Mucosa of rectum (tissue), 2 donors: ENCODE results near the gene BTBD16.

Experiments
- H3K27ac ChIP-seq, 2 donors: one replicate each; pipeline ENCODE4 v1.7.0; 2013; ENCODE audit warnings: inconsistent platforms in 2 of 2, low read depth in 2 of 2, low read length in 2 of 2
- H3K27me3 ChIP-seq, 2 donors: one replicate each; pipeline ENCODE4 v1.7.0; 2013; ENCODE audit warnings: low read length in 2 of 2; ENCODE audit not compliant: control insufficient read depth in 2 of 2, insufficient read depth in 2 of 2
- H3K36me3 ChIP-seq, 2 donors: one replicate each; pipeline ENCODE4 v1.7.0; 2013; ENCODE audit warnings: low read length in 2 of 2; ENCODE audit not compliant: control insufficient read depth in 2 of 2, insufficient read depth in 2 of 2
- H3K4me1 ChIP-seq, 2 donors: one replicate each; pipeline ENCODE4 v1.7.0; 2013; ENCODE audit warnings: low read length in 2 of 2, mild to moderate bottlenecking in 1 of 2; ENCODE audit not compliant: control insufficient read depth in 2 of 2, insufficient read depth in 2 of 2
- H3K4me3 ChIP-seq, 2 donors: one replicate each; pipeline ENCODE4 v1.7.0; 2013; ENCODE audit warnings: low read length in 2 of 2
- H3K9ac ChIP-seq, 2 donors: one replicate each; pipeline ENCODE4 v1.7.0; 2013; ENCODE audit warnings: low read length in 2 of 2, low read depth in 1 of 2, mild to moderate bottlenecking in 1 of 2
- H3K9me3 ChIP-seq, 2 donors: one replicate each; pipeline ENCODE4 v1.7.0; 2013; ENCODE audit warnings: low read length in 2 of 2; ENCODE audit not compliant: control insufficient read depth in 2 of 2
- donor health status: healthy.
- donor health status: Normal muscosa, but diverticular disease.

BTBD16 gene

DNA sequence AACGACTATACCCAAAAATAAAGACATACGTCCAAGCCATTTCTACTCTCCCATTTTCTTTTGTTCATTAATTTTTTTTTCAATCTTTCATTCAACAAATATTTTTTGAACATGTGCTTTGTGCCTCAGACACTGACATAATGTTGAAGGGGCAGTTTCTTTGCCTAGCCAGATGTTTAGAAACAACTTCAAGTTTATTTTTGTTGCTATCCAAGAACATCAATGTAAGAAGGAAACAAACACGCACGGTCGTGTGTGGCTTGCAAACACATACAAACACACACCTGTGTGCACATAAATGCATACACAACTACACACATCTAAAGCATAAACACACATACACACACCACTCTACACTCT lies 39.9 kb downstream of the BTBD16 start:
- Histone ChIP-seq H3K27ac (peak overlapping the region; percentile 2 to 50), H3K36me3 (no peaks in the 10 kb centered on the region), H3K4me3 (peak overlapping the region in 1 of 2 donors; percentile 19), H3K27me3 (no peaks in the 10 kb centered on the region), H3K9ac (no peak overlapping the region), H3K9me3 (no peaks in the 10 kb centered on the region), H3K4me1 (peaks cover 11 to 37% of the 10 kb centered on the region in 2 donors)

DNA sequence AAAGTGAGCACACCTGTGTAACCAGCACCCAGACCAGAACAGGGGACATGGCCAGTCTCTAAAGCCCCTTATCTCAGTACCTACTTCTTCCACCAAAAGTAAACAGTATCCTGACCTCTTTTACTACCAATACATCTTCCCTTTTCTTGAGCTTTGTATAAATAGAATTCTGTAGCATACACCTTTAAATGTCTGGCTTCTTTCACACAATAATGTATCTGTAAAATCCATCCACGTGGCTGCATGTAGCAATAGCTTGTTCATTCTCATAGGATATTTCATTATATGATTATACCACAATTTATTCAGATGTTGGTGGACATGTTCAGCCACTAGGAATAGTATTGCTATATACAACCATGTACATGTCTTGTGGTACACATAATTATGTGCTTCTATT lies 40.6 kb downstream of the BTBD16 start:
- Histone ChIP-seq H3K9ac (no peak overlapping the region), H3K27ac (peak overlapping the region in 1 of 2 donors; percentile 50), H3K27me3 (no peaks in the 10 kb centered on the region), H3K9me3 (no peaks in the 10 kb centered on the region), H3K36me3 (no peaks in the 10 kb centered on the region), H3K4me3 (no peak overlapping the region), H3K4me1 (peaks cover 11 to 37% of the 10 kb centered on the region in 2 donors)

DNA sequence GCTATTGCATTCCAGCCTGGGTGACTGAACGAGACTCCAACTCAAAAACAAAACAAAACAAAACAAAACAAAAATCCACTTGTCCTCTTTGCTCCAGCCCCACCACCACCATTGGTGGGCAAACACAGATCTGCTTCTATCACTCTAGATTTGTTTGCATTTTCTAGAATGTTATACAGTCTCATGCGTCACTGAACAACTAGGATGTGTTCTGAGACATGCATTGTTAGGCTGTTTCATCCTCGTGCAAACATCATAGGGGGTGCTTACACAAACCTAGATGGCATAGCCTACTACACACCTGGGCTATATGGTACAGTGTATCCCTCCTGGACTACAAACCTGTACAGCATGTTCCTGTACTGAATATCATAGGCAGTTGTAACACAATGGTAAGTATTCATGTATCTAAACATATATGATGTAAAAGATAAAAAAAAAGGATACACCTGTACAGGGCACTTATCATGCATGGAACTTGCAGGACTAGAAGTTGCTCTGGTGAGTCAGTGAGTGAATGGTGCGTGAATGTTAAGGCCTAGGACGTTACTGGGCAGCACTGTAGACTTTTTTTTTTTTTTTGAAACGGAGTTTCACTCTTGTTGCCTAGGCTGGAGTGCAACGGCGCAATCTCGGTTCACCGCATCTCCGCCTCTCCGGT lies 45.3 kb downstream of the BTBD16 start:
- no peak overlapping the region for H3K27ac ChIP-seq
- no peaks in the 10 kb centered on the region for H3K9me3 ChIP-seq
- H3K9ac ChIP-seq, result no peak overlapping the region
- H3K4me3 ChIP-seq, result no peak overlapping the region
- no peaks in the 10 kb centered on the region for H3K36me3 ChIP-seq
- peaks cover 0 to 7% of the 10 kb centered on the region in 2 donors for H3K4me1 ChIP-seq
- no peaks in the 10 kb centered on the region for H3K27me3 ChIP-seq

DNA sequence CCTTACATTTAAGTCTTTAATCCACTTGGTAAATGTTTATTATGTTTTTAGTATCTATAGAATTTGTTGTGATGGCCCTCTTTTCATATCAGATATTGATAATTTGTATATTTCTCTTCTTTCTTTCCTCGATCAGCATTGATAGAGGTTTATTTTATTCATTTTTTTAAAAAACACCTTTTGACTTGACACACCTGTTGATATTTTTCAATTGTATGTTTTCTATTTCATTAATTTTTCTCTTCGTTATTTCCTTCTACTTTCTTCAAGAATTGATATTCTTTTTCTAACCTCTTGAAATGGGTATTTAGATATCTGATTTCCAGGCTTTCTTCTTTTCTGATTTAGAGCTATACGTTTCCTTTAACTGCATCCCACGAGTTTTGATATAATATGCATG lies 50.9 kb downstream of the BTBD16 start:
- Histone ChIP-seq H3K27ac (no peak overlapping the region), H3K4me1 (no peaks in the 10 kb centered on the region), H3K9ac (no peak overlapping the region)

DNA sequence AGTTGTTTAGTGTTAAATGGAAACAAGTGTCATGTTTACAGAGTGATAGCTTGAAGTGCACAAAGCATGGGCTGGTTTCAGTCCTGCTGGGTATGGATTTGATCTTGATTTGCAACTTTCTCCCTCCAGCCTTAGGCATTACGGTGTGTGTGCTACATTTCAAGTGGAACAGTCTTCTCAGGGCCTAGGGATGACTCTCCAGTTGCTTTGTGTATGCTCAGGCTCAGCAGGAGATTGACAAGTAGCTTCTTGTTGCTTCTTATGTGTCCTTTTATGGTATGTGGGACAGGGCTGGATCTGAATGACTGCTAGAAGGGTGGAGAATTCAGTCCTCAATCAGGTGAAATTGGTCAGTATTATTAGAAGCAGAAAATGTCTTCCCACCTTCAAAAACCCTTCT lies 52.1 kb downstream of the BTBD16 start:
- Histone ChIP-seq H3K4me3 (no peak overlapping the region), H3K9ac (no peak overlapping the region), H3K9me3 (no peaks in the 10 kb centered on the region), H3K36me3 (no peaks in the 10 kb centered on the region), H3K4me1 (no peaks in the 10 kb centered on the region), H3K27ac (no peak overlapping the region), H3K27me3 (no peaks in the 10 kb centered on the region)

More for the DNA sequence above, 50.9 kb downstream of the BTBD16 start:
- Histone ChIP-seq H3K36me3 (no peaks in the 10 kb centered on the region), H3K9me3 (no peaks in the 10 kb centered on the region), H3K4me3 (no peak overlapping the region), H3K27me3 (no peaks in the 10 kb centered on the region)

DNA sequence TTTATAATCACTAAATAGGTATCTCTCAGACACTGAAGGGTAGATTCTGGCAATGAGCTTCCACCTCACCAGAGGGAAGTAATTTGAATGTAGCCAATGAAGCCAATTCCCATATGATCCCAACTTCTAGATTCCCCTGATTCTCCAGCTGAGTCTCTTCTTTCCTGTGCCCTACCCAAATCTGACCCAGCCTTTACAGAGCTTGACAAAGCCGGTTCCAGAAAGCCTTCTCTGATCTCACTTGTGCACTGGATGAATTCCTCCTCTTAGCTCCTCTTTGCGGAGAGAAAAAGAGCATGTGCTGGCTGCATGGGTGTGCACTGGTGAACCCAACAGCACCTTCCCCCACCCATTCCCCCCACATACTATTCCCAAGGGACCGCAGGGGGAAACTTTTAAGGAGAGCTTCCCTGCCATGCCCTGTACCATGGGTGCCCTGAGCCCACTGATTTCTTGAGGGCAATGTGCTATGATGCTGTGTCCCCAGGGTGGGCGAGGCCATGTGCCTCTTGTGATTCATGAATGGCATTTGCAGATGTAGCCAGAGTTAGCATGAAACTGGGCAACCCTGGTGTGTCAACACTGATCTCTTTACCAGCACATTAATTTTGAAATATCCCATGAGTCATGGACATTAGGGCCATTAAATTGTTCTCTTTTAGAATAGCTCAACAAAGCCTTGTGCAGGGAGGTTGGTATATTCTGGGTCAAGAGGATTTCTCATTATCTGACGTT lies 53.0 kb downstream of the BTBD16 start:
- no peak overlapping the region for H3K4me3 ChIP-seq
- no peaks in the 10 kb centered on the region for H3K36me3 ChIP-seq
- H3K27me3 ChIP-seq, result no peaks in the 10 kb centered on the region
- H3K27ac ChIP-seq, result no peak overlapping the region
- H3K4me1 ChIP-seq, result no peaks in the 10 kb centered on the region
- no peaks in the 10 kb centered on the region for H3K9me3 ChIP-seq
- H3K9ac ChIP-seq, result no peak overlapping the region

GRCh38 chr10:122325235-122325634 lies 54.1 kb downstream of the BTBD16 start:
- Histone ChIP-seq H3K36me3 (no peaks in the 10 kb centered on the region), H3K9ac (no peak overlapping the region), H3K27me3 (no peaks in the 10 kb centered on the region), H3K9me3 (no peaks in the 10 kb centered on the region), H3K27ac (no peak overlapping the region), H3K4me3 (no peak overlapping the region), H3K4me1 (no peaks in the 10 kb centered on the region)

- H3K9me3 ChIP-seq, result no peaks in the 10 kb centered on the region
- no peaks in the 10 kb centered on the region for H3K27me3 ChIP-seq
- no peak overlapping the region for H3K27ac ChIP-seq
- no peak overlapping the region for H3K4me3 ChIP-seq
- no peaks in the 10 kb centered on the region for H3K36me3 ChIP-seq
- no peak overlapping the region for H3K9ac ChIP-seq
- no peaks in the 10 kb centered on the region for H3K4me1 ChIP-seq
These were observed 55.3 kb downstream of the BTBD16 start for GRCh38 chr10:122326385-122326784.

DNA sequence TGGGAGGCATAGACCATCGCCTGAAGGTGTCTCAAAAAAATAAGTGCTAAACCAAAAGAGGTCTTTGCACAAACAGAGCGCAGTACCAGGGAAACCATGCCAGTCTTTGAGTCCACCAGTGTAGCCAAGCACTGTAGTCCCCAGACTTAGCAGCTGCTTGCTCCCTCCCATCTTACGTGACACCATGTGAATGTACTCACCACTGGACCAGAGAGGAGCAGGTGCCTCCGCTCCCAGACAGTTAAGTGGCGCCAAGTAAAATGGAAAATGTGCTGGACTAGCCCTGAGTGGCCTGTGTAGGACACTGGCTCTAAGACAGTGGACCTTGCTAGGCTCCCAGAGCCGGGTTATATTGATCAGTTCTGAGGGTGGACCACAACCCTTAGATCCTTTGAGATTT lies 55.7 kb downstream of the BTBD16 start:
- Histone ChIP-seq H3K9ac (no peak overlapping the region), H3K36me3 (no peaks in the 10 kb centered on the region), H3K4me1 (no peaks in the 10 kb centered on the region), H3K9me3 (no peaks in the 10 kb centered on the region), H3K27ac (no peak overlapping the region), H3K27me3 (no peaks in the 10 kb centered on the region), H3K4me3 (no peak overlapping the region)

DNA sequence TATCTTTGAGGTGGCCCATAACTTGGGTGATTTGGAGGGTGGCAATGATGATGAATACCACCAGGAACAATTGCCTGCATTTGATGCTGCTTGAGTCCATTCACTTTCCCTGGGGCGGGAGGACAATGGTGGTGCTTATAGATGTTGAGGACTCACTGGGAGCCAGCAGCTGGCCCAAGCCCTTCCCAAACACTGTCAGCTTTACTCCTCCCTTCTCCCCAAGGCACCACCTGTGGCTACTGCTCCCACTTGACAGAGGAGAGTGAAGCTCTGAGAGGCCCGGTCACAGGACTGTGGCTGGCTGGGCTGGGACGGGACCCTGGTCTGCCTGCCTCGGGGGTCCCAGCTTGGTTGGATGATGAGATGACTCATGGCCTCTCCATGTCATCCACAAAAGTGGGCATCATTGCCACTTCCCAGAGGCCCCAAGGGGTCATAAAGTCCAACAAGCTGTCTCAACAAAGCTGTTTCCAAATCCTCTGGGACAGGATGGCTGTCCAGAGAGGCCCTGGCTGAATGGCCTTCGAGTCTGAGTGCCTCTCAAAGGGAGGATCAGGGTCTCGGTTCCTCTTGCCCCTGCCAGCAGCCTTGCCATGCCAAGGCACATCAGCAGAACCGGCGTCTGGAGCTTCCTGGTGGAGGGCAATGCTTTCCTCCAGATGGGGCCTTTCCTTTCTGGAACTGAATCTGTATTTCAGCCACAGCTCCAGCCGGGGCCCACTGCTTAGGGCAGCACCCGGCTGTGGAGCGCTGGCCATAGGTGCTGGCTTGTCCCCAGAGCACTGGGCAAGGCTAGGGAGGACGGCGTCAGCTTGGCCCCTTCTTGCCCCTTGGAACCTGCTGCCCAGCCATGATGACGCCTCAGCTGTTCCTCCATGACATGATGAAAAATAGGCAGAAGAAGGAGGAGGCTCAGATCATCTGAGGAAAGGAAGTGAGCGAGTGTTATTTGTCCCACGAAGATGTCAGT lies 56.4 kb downstream of the BTBD16 start:
- Histone ChIP-seq H3K27ac (peak overlapping the region in 1 of 2 donors; percentile 17), H3K4me3 (no peak overlapping the region), H3K9me3 (no peaks in the 10 kb centered on the region), H3K27me3 (no peaks in the 10 kb centered on the region), H3K4me1 (no peaks in the 10 kb centered on the region), H3K36me3 (no peaks in the 10 kb centered on the region), H3K9ac (no peak overlapping the region)
